DOHH2 (cell line): ENCODE measurements around the gene MS4A2.

ENCODE experiments used
- CTCF ChIP-seq: fragments of 200-600 bp; sonication (generic); IDR thresholded peaks from one replicate; pipeline ENCODE4 v1.5.1; 2014; ENCODE audit warnings: antibody characterized with exemption, mild to moderate bottlenecking, low read depth, low read length; ENCODE audit not compliant: poor library complexity, severe bottlenecking
- EZH2phosphoT487 ChIP-seq: fragments of 200-600 bp; sonication (generic); IDR thresholded peaks from 2 replicates; pipeline ENCODE4 v1.6.1; 2017; ENCODE audit warnings: borderline replicate concordance, mild to moderate bottlenecking, antibody characterized with exemption, low read length, moderate library complexity, mixed read lengths

- no peak for TF ChIP-seq CTCF
- no peak for TF ChIP-seq EZH2phosphoT487
These were observed 55.3 kb downstream of the MS4A2 start for GRCh38 chr11:60143768-60144167.
